ENCODE measurements around the gene FUNDC1.
A peak's percentile ranks its signal among the peaks of the same experiment; 100 is the strongest.

FUNDC1 gene

DNA sequence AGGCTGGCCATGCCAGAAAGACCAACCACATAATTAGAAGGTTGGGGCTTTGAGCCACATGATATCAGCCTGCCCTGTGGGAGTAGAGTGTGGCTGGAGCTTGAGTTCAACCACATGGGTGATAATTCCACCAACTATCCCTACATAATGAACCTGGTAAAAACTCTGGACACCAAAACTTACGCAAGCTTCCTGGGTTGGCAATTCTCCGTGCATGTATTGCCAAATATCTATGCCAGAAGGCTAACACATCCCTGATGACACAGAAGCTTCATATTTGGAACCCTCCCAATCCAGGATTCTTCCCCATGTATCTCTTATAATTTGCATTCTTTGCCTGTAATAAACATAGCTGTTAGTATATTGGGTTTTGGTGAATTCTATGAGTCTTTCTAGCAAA is 68.2 kb downstream of the FUNDC1 start:
- DNase-seq: peak; percentile 72
